ENCODE results near the gene SMIM17.
"Not testable (repeated sequence)": the region's sequence is repeated elsewhere in the genome, so short reads cannot be mapped to it uniquely, and the experiment has no call there.

The SMIM17 gene

DNA sequence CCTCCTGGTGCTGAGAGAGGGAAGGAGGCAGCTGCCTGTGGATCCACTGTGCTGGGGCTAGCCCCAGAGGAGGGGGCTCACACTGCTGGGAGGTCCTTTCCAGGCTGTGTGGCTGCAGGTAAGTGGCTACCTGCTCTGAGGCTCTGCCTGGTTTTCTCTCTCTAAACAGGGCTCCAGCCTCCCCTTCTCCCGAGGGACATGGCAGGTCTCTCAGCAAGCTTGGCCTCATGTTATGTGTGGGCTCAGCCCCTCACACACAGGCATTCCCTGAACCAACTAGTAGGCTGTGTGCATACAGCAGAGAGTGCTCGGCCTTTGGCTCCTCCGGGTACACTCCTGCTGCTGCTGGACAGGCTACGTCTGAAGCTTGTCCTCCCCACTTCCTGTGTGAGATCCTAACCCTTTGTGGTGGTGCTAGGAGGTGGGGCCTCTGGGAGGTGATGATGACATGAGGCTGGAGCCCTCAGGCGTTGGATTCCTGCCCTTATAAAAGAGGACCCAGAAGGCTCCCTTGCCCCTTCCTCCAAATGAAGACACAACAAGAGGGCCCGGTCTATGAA lies 24.4 kb downstream of the SMIM17 start:
- no peak for DNase-seq (ENCODE audit: low read depth)
- H3K4me3 ChIP-seq (ENCODE audit: low read depth, low read length), result no peak overlapping the region
- TF ChIP-seq, protein P1, sequence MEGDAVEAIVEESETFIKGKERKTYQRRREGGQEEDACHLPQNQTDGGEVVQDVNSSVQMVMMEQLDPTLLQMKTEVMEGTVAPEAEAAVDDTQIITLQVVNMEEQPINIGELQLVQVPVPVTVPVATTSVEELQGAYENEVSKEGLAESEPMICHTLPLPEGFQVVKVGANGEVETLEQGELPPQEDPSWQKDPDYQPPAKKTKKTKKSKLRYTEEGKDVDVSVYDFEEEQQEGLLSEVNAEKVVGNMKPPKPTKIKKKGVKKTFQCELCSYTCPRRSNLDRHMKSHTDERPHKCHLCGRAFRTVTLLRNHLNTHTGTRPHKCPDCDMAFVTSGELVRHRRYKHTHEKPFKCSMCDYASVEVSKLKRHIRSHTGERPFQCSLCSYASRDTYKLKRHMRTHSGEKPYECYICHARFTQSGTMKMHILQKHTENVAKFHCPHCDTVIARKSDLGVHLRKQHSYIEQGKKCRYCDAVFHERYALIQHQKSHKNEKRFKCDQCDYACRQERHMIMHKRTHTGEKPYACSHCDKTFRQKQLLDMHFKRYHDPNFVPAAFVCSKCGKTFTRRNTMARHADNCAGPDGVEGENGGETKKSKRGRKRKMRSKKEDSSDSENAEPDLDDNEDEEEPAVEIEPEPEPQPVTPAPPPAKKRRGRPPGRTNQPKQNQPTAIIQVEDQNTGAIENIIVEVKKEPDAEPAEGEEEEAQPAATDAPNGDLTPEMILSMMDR (conservative IDR thresholded peaks at IDR 0.05; ENCODE audit: low read depth, low read length), result no peak

DNA sequence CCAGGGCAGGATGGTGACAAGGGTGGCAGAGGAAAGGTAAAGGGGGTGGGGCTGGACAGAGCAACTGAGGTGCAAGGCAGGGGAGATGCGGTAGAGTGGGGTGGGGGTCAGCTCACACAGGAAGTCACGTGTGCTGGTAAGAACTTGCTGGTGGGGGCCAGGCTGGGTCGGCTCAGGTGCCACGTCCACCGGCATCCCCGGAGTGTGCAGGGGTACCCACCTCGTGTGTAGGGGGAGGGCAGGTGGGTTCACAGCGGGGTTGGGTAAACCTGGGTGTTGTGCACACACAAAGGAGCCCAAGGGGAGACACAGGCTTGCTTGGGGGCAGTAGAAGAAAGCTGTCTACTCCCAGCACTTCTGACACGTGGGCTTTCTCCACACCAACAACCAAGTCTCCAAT lies 25.7 kb downstream of the SMIM17 start:
- TF ChIP-seq, protein P1 (conservative IDR thresholded peaks at IDR 0.05; ENCODE audit: low read depth, low read length), result no peak
- DNase-seq (ENCODE audit: low read depth), result no peak
- H3K4me3 ChIP-seq (ENCODE audit: low read depth, low read length), result no peak overlapping the region

DNA sequence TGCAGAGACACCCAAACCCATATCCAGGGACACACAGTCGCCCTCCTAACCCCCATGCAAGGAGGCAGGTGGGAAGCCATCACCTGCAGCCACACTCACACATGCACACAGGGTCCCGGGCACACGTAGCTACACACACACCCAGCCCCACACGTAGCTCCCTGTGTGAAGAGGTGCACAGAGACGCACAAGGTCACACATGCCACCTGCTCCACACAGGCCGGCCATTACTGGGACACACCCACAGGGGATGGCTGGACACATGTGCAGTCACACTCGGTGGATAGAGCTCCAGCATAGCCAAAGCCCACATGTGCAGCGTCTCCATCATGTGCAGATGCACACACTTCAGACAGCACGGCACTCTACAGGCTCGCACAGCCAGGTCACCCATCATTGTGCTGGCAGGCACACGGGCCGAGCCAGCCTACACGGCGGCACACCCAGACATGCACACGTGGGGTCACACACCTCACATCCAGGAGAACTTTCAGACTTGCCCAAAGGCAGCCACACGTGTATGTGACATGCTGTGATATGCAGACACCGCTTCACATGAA lies 27.5 kb downstream of the SMIM17 start:
- no peak overlapping the region for H3K4me3 ChIP-seq (ENCODE audit: low read depth, low read length)
- DNase-seq (ENCODE audit: low read depth), result no peak
- TF ChIP-seq, protein P1 (conservative IDR thresholded peaks at IDR 0.05; ENCODE audit: low read depth, low read length), result no peak

- DNase-seq (ENCODE audit: low read depth), result no peak
- TF ChIP-seq, protein P1 (conservative IDR thresholded peaks at IDR 0.05; ENCODE audit: low read depth, low read length), result no peak
- peak overlapping the region; percentile 13 for H3K4me3 ChIP-seq (ENCODE audit: low read depth, low read length)
Measured at GRCh38 chr19:56670961-56671612, 28.1 kb downstream of the SMIM17 start.

- peak within 1 kb of the TSS; percentile 22 for H3K4me3 ChIP-seq (ENCODE audit: low read depth, low read length)
- TF ChIP-seq, protein P1 (conservative IDR thresholded peaks at IDR 0.05; ENCODE audit: low read depth, low read length), result no peak
- peak; percentile 38 for DNase-seq (ENCODE audit: low read depth)
Measured at GRCh38 chr19:56671613-56671994, 28.6 kb downstream of the SMIM17 start, which contains the start of gene ZNF835. Gene ZNF835 (minus strand): TSS chr19:56671757. CDS start chr19:56665198, 6,559 bp downstream.

DNA sequence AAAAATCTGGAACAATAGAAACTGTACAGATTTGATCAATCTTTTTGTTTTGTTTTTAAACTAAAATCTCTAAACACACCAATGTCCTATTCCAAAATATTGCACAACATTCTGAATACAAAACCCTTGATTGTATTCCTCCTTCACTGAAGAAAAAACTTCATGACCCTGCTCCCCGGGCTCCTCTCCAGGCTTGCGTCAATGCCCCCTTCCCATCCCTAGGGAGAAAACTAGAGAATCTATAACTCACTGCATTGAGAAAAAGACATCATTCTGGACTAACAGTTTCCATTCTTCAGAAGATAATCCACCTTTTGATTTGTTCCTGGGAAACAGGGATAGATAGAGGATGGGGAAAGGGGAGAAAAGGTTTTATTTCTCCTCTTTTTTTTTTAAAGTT lies 29.7 kb downstream of the SMIM17 start:
- DNase-seq (ENCODE audit: low read depth); H3K4me3 ChIP-seq (ENCODE audit: low read depth, low read length): not testable (repeated sequence)

DNA sequence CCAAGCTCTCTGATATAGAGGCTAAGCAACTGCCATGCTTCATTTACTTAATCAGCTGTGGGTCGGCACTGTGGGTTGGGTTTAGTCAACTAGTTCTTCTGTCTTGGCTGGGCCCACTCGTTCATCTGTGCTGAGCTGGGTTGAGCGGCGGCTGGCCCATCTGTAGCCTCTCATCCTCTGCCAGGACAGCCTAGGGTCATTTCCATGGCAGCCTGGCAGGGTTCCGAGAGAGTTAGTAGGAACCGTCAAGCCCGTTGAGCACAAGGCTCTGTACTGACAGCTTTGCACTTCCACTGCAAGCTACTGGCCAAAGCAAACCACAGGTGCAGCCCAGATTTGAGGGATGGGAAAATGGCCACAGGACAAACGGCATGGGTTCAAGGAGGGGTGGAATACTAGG lies 35.2 kb downstream of the SMIM17 start:
- no peak for DNase-seq (ENCODE audit: low read depth)
- TF ChIP-seq, protein P1 (conservative IDR thresholded peaks at IDR 0.05; ENCODE audit: low read depth, low read length), result no peak

More for the DNA sequence above, 35.2 kb downstream of the SMIM17 start:
- no peak overlapping the region for H3K4me3 ChIP-seq (ENCODE audit: low read depth, low read length)
